Natural killer cell (primary cell): Measurements from ENCODE around the gene PGAP1. TPM values are rescaled to one million over a fixed set of nuclear protein-coding genes. Genes with fewer than 3 reads are reported as not detected.

ENCODE experiments used
- ATAC-seq, 3 donors: fragments of 150-1000 bp in 2 of 3; fragments of 200-7000 bp in 1 of 3; cut with Tn5 transposase; 1 replicate in 1 of 3; 2 replicates in 2 of 3; pipeline ENCODE4 v1.10.0; 2021; ENCODE audit warnings: mild to moderate bottlenecking in 2 of 3, moderate library complexity in 2 of 3
- DNase-seq, 2 donors: peaks; one replicate each; pipeline versions ENCODE4 v3.0.0 to v3.0.0-alpha.2; 2013 to 2021; ENCODE audit warnings: mixed read lengths in 1 of 2
- H3K27ac ChIP-seq: one replicate; pipeline ENCODE4 v1.5.1; 2013; ENCODE audit warnings: mild to moderate bottlenecking, low read length
- H3K27me3 ChIP-seq: one replicate; pipeline ENCODE4 v1.6.1; 2013; ENCODE audit warnings: low read length; ENCODE audit not compliant: control insufficient read depth, insufficient read depth
- H3K36me3 ChIP-seq: one replicate; pipeline ENCODE4 v1.6.1; 2013; ENCODE audit warnings: low read length; ENCODE audit not compliant: control insufficient read depth, insufficient read depth
- H3K4me1 ChIP-seq: one replicate; pipeline ENCODE4 v1.6.1; 2013; ENCODE audit warnings: low read length; ENCODE audit not compliant: control insufficient read depth, insufficient read depth
- H3K4me3 ChIP-seq: one replicate; pipeline ENCODE4 v1.5.1; 2013; ENCODE audit warnings: low read length
- H3K9me3 ChIP-seq: one replicate; pipeline ENCODE4 v1.6.1; 2013; ENCODE audit warnings: low read length; ENCODE audit not compliant: control insufficient read depth, insufficient read depth
- H3K27ac Mint-ChIP-seq, 2 donors: one replicate each; pipeline ENCODE4 v1.8.0; 2022; ENCODE audit warnings: mild to moderate bottlenecking in 2 of 2, mixed read lengths in 2 of 2, moderate library complexity in 1 of 2
- H3K27me3 Mint-ChIP-seq, 2 donors: one replicate each; pipeline ENCODE4 v1.8.0; 2022; ENCODE audit warnings: low read depth in 2 of 2, mixed read lengths in 2 of 2
- H3K36me3 Mint-ChIP-seq: one replicate; pipeline ENCODE4 v1.8.0; 2022; ENCODE audit warnings: mixed read lengths
- H3K4me1 Mint-ChIP-seq, 2 donors: one replicate each; pipeline ENCODE4 v1.8.0; 2022; ENCODE audit warnings: mixed read lengths in 2 of 2
- H3K4me3 Mint-ChIP-seq: one replicate; pipeline ENCODE4 v1.8.0; 2022; ENCODE audit warnings: mild to moderate bottlenecking, moderate library complexity, mixed read lengths
- H3K9me3 Mint-ChIP-seq, 2 donors: one replicate each; pipeline ENCODE4 v1.8.0; 2022; ENCODE audit warnings: mixed read lengths in 2 of 2
- CTCF ChIP-seq: fragments of 200-600 bp; IDR thresholded peaks from one replicate; pipeline ENCODE4 v1.8.0; 2022; ENCODE audit warnings: antibody characterized with exemption
- WGBS: methylation state at CpG from one replicate; pipeline ENCODE4 v1.1.7; 2013; ENCODE audit warnings: missing lambda C conversion rate; ENCODE audit not compliant: insufficient coverage; 5-methylcytosine and 5-hydroxymethylcytosine counted together
- intact Hi-C: fragments of 100-400 bp; cut with micrococcal nuclease; formaldehyde crosslinking; loops from one replicate; pipeline ENCODE4 v1.14.2; 2022
- total RNA-seq, 4 donors: library from RNA; stranded (reverse); fragments of 120-200 nt in 1 of 4; gene quantifications; one replicate each; pipeline versions ENCODE4 v1.2.3 to v1.2.4, GENCODE V29; 2013 to 2022

PGAP1 gene
- total RNA-seq, 3 donors from 2014 or later (not counting 1 experiment from before 2014, with no cell fraction given), result 2.5 to 4.9 (median 3.3) TPM

DNA sequence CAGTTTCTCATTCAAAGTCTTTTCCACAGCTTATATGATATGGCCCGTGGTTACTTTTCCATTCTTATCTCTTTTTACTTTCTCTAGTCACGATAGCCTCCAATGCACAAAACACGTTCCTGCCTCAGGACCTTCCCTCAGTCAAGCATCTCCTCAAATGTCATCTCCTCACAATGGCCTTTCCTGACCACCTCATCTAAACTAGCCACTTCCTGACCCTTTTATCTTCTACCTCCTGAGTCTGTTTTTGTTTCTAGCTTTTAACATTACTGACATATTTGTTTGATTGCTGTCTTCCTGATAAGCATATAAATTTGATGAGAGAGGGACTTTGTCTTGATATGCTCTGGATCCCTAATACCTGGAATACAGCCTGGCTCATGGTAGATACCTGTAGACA is 7.6 kb downstream of the PGAP1 start:
- intact Hi-C loops, result no loop called here
- Histone ChIP-seq H3K27ac (no peak overlapping the region), H3K36me3 (no peaks in the 10 kb centered on the region), H3K4me1 (peaks cover 3% of the 10 kb centered on the region), H3K27me3 (no peaks in the 10 kb centered on the region), H3K4me3 (no peak overlapping the region), H3K9me3 (no peaks in the 10 kb centered on the region)
- DNase-seq (no peak), ATAC-seq (no peak)
- peaks cover 10 to 12% of the 10 kb centered on the region in 2 donors for H3K4me1 Mint-ChIP-seq
- no peak overlapping the region for H3K27ac Mint-ChIP-seq
- peaks cover 0 to 2% of the 10 kb centered on the region in 2 donors for H3K9me3 Mint-ChIP-seq
- peaks cover 6% of the 10 kb centered on the region for H3K36me3 Mint-ChIP-seq
- TF ChIP-seq CTCF, result no peak
- WGBS, result 79% methylated on average over 3 of the region's 3 CpGs
- H3K27me3 Mint-ChIP-seq, result no peaks in the 10 kb centered on the region
- no peak overlapping the region for H3K4me3 Mint-ChIP-seq

DNA sequence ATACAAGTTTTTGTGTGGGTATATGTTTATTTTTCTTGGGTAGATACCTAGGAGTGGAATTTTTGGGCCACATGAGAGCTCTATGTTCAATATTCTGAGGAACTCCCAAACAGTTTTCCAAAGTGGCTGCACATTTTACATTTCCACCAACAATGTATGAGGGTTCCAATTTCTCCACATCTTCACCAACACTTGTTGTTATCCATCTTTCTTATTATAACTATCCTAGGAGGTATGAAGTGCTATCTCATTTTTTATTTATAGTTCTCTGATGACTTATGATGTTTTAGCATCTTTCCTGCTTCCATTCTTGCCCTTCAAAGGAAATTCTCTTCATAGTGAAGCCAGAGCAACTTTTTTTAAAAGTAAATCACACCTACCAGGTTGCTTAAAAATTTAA is 8.7 kb downstream of the PGAP1 start:
- intact Hi-C loops, result no loop called here
- no peak overlapping the region for H3K27ac Mint-ChIP-seq

DNA sequence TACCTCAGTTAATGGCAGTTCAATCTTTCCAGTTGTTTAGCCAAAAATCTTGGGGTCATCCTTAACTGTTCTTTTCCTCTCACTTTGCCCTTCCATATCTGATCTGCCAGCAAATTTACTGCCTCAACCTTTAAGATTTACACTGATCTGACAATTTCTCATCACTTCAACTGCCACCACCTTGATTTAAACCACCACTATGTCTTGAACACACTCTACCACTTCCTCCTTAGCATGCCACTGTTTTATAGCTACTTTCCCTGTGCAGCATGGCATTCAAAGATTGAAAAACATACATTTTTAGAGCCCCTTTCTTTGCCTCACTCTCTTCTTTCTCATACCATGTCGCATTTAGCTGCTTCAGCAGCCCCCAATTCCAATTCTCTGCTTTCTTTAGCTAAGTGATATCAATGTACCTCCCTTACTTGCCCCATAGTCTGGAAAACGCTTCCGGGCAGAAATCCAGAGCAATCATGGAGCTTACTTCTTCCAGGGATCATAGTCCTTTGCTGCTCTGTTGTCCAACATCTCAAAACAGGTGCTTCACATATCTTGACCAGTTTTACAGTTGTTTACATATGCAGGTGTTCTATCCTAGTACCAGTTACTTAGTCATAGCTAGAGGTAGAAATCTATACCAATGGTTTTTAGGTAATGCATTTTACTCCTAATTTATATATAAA is 10.9 kb downstream of the PGAP1 start:
- Mint-ChIP-seq H3K36me3 (peaks cover 6% of the 10 kb centered on the region), H3K27ac (peak overlapping the region in 1 of 2 donors; percentile 13), H3K4me1 (peaks cover 10 to 12% of the 10 kb centered on the region in 2 donors), H3K4me3 (no peak overlapping the region), H3K9me3 (peaks cover 0 to 2% of the 10 kb centered on the region in 2 donors), H3K27me3 (no peaks in the 10 kb centered on the region)
- intact Hi-C loops, result no loop called here
- Histone ChIP-seq H3K4me3 (no peak overlapping the region), H3K4me1 (peaks cover 3% of the 10 kb centered on the region), H3K9me3 (no peaks in the 10 kb centered on the region), H3K27ac (no peak overlapping the region), H3K27me3 (no peaks in the 10 kb centered on the region), H3K36me3 (no peaks in the 10 kb centered on the region)
- DNase-seq (peak in 1 of 2 donors; percentile 29), ATAC-seq (peak in 2 of 3 donors; percentile 30 to 47)
- TF ChIP-seq CTCF, result no peak
- WGBS, result 96% methylated on average over 3 of the region's 3 CpGs

More for the DNA sequence above, 8.7 kb downstream of the PGAP1 start:
- Histone ChIP-seq H3K4me3 (no peak overlapping the region), H3K27me3 (no peaks in the 10 kb centered on the region), H3K9me3 (no peaks in the 10 kb centered on the region), H3K27ac (no peak overlapping the region), H3K36me3 (no peaks in the 10 kb centered on the region), H3K4me1 (peaks cover 3% of the 10 kb centered on the region)
- H3K9me3 Mint-ChIP-seq, result peaks cover 0 to 2% of the 10 kb centered on the region in 2 donors
- H3K4me3 Mint-ChIP-seq, result no peak overlapping the region
- H3K27me3 Mint-ChIP-seq, result no peaks in the 10 kb centered on the region
- no peak for TF ChIP-seq CTCF
- peaks cover 10 to 12% of the 10 kb centered on the region in 2 donors for H3K4me1 Mint-ChIP-seq
- H3K36me3 Mint-ChIP-seq, result peaks cover 6% of the 10 kb centered on the region
- DNase-seq, result no peak
- ATAC-seq, result no peak
